Right lobe of liver (tissue), 6 donors: ENCODE data around the gene STXBP6. TPM values are rescaled to one million over a fixed set of nuclear protein-coding genes. Genes with fewer than 3 reads are reported as not detected.

ENCODE experiments used
- ATAC-seq, 4 donors: fragments of 200-7000 bp; cut with Tn5 transposase; one replicate each; pipeline ENCODE4 v1.9.1; 2020; ENCODE audit warnings: mild to moderate bottlenecking in 4 of 4, moderate library complexity in 4 of 4
- DNase-seq, 3 donors: peaks; one replicate each; pipeline ENCODE4 v3.0.0-alpha.2; 2020
- H3K27ac ChIP-seq, 3 donors: fragments of 200-600 bp; one replicate each; pipeline ENCODE4 v1.8.0; 2022
- H3K27me3 ChIP-seq, 2 donors: fragments of 200-600 bp; one replicate each; pipeline ENCODE4 v1.8.0; 2022
- H3K36me3 ChIP-seq, 4 donors: fragments of 200-600 bp; sonication (generic) in 1 of 4; one replicate each; pipeline versions ENCODE4 v1.5.1 to v1.8.0; 2017 to 2022; ENCODE audit warnings: control low read depth in 1 of 4
- H3K4me1 ChIP-seq, 4 donors: fragments of 200-600 bp; sonication (generic) in 1 of 4; one replicate each; pipeline versions ENCODE4 v1.5.1 to v1.8.0; 2017 to 2022; ENCODE audit warnings: control low read depth in 1 of 4
- H3K4me3 ChIP-seq, 3 donors: fragments of 200-600 bp; one replicate each; pipeline ENCODE4 v1.8.0; 2022
- H3K9me3 ChIP-seq, 4 donors: fragments of 200-600 bp; sonication (generic) in 1 of 4; one replicate each; pipeline versions ENCODE4 v1.5.1 to v1.8.0; 2017 to 2022; ENCODE audit warnings: control low read depth in 1 of 4
- CTCF ChIP-seq, 4 donors: fragments of 200-600 bp in 3 of 4; fragments of 450-650 bp in 1 of 4; IDR thresholded peaks; one replicate each; pipeline versions ENCODE4 v1.5.1 to v1.8.0; 2016 to 2022; ENCODE audit warnings: antibody characterized with exemption in 4 of 4, mild to moderate bottlenecking in 2 of 4
- POLR2A ChIP-seq: fragments of 450-650 bp; IDR thresholded peaks from one replicate; pipeline ENCODE4 v1.6.1; 2017; ENCODE audit warnings: antibody characterized with exemption, mild to moderate bottlenecking
- WGBS: methylation state at CpG from one replicate; pipeline ENCODE4 v1.1.6; 2018; ENCODE audit warnings: low coverage, low lambda C conversion rate; ENCODE audit not compliant: insufficient coverage; ENCODE audit errors: missing lambda C conversion rate; 5-methylcytosine and 5-hydroxymethylcytosine counted together
- intact Hi-C, 2 donors: fragments of 100-400 bp; cut with DNase I; formaldehyde crosslinking; loops; one replicate each; pipeline versions ENCODE4 v1.11.2 to v1.14.1; 2022
- total RNA-seq, 6 experiments: library from RNA; depleted of rRNA in 2 of 6; stranded (reverse); fragments of >200 nt in 2 of 6; fragmentation: NEBNext Ultra II Directional in 3 of 6; extraction: Animal tissue kit (Norgen Biotek cat#: 25700) in 3 of 6; gene quantifications; one replicate each; pipeline versions ENCODE4 v1.1.0 to v1.2.4, GENCODE V29; 2016 to 2023
- donor health status: DM: no; HTN: yes; CAD: no.
- donor health status: DM: no; HTN: no; CAD: no.
- donor health status: DM: no; HTN: no; CAD: no.
- donor health status: DM: no; HTN: yes; CAD: no.
- donor health status: DM: no; HTN: yes; CAD: no.

Gene STXBP6
- total RNA-seq, 6 experiments from 2014 or later: 0.55 to 1.7 (median 1.1) TPM

GRCh38 chr14:25055992-25056687 is 6.2 kb upstream of the STXBP6 start:
- 62% methylated on average over 2 of the region's 2 CpGs for WGBS
- Histone ChIP-seq H3K9me3 (no peaks in the 10 kb centered on the region), H3K36me3 (no peaks in the 10 kb centered on the region), H3K27ac (no peak overlapping the region), H3K4me1 (no peaks in the 10 kb centered on the region), H3K4me3 (no peak overlapping the region), H3K27me3 (no peaks in the 10 kb centered on the region)
- intact Hi-C loops: no loop called here
- DNase-seq (no peak), ATAC-seq (no peak)
- no peak for TF ChIP-seq CTCF (IDR thresholded peaks at IDR 0.05)
- no peak for TF ChIP-seq POLR2A

DNA sequence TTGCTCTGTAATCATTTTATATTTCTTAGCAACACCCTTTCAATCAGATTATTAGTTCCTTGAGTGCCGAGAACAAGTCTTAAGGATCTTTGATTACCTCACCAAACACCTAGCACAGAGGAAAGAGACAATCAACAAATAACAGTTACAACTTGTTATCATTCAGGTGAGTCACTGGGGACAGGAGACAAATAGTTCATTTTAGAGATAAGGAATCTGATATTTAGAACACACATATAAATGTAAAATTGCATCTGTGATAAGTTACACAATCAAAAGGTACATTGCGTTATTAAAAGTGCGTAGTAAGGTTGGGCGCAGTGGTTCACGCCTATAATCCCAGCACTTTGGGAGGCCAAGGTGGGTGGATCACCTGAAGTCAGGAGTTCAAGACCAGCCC is 5.1 kb upstream of the STXBP6 start:
- no peak for TF ChIP-seq CTCF (IDR thresholded peaks at IDR 0.05)
- no peak for TF ChIP-seq POLR2A
- H3K9me3 ChIP-seq: no peaks in the 10 kb centered on the region
- H3K27me3 ChIP-seq: no peaks in the 10 kb centered on the region
- H3K4me1 ChIP-seq: no peaks in the 10 kb centered on the region
- intact Hi-C loops: no loop called here
- 76% methylated on average over 5 of the region's 5 CpGs for WGBS
- H3K4me3 ChIP-seq: no peak overlapping the region
- H3K36me3 ChIP-seq: no peaks in the 10 kb centered on the region
- ATAC-seq (no peak), DNase-seq (no peak)
- no peak overlapping the region for H3K27ac ChIP-seq

GRCh38 chr14:25053585-25053984 is 3.6 kb upstream of the STXBP6 start:
- Histone ChIP-seq H3K27ac (no peak overlapping the region), H3K4me1 (peaks cover 0 to 7% (median 0%) of the 10 kb centered on the region in 4 donors), H3K36me3 (no peaks in the 10 kb centered on the region), H3K4me3 (no peak overlapping the region), H3K9me3 (no peaks in the 10 kb centered on the region), H3K27me3 (no peaks in the 10 kb centered on the region)
- ATAC-seq (no peak), DNase-seq (no peak)
- WGBS: 77% methylated on average over 1 of the region's 1 CpG
- intact Hi-C loops: no loop called here
- TF ChIP-seq POLR2A (no peak), CTCF (IDR thresholded peaks at IDR 0.05) (no peak)

GRCh38 chr14:25052921-25053320 is 3.0 kb upstream of the STXBP6 start:
- no peaks in the 10 kb centered on the region for H3K9me3 ChIP-seq
- no peak for DNase-seq
- no peak for ATAC-seq
- 67% methylated on average over 4 of the region's 4 CpGs for WGBS
- TF ChIP-seq POLR2A (no peak), CTCF (IDR thresholded peaks at IDR 0.05) (no peak)
- no peak overlapping the region for H3K4me3 ChIP-seq
- no peaks in the 10 kb centered on the region for H3K27me3 ChIP-seq
- intact Hi-C loops: no loop called here
- peaks cover 0 to 7% (median 0%) of the 10 kb centered on the region in 4 donors for H3K4me1 ChIP-seq
- H3K27ac ChIP-seq: no peak overlapping the region
- no peaks in the 10 kb centered on the region for H3K36me3 ChIP-seq
